ENCODE measurements around the gene RPL26. TPM values are rescaled to one million over a fixed set of nuclear protein-coding genes. Genes with fewer than 3 reads are reported as not detected.

Gene RPL26
- total and polyA plus RNA-seq, 8 donors, result 608 to 1,890 (median 1,076) TPM

GRCh38 chr17:8332128-8332527, 50.9 kb downstream of the RPL26 start:
- intact Hi-C loops (cut with DNase I), result no loop called here
- DNase-seq (no peak), FAIRE-seq (no peak), ATAC-seq (no peak)
- Histone ChIP-seq H3K27me3 (peaks cover 0 to 1% (median 0%) of the 10 kb centered on the region in 4 donors), H3K27ac (no peak overlapping the region), H3K9me3 (no peaks in the 10 kb centered on the region), H3K4me3 (no peak overlapping the region), H3K4me1 (peaks cover 0 to 3% (median 0%) of the 10 kb centered on the region in 3 donors), H3K36me3 (no peaks in the 10 kb centered on the region)
- no peak for TF ChIP-seq CTCF (IDR thresholded peaks at IDR 0.05)
- WGBS, 2 donors, result 63 to 87% methylated on average over 2 of the region's 2 CpGs

Other genes with a start within 250 kb of the RPL26 start
- gene PER1, start 230.8 kb downstream of the RPL26 start, total RNA-seq, result 100 to 1,000 TPM in 2 of 6 donors, 10 to 100 TPM in 4; 17.5 to 105 (median 67.6) TPM
- gene PER1, start 230.8 kb downstream of the RPL26 start, polyA plus RNA-seq, result 100 to 1,000 TPM; 107 to 158 TPM
- gene VAMP2, start 220.2 kb downstream of the RPL26 start, total RNA-seq, result 10 to 100 TPM; 19.5 to 35.7 (median 29.6) TPM
- gene VAMP2, start 220.2 kb downstream of the RPL26 start, polyA plus RNA-seq, result 10 to 100 TPM; 29.8 to 82.0 TPM
- gene TMEM107, start 206.8 kb downstream of the RPL26 start, total RNA-seq, result 10 to 100 TPM in 1 of 6 donors, 1 to 10 TPM in 5; 5.2 to 10.2 (median 6.3) TPM
- 10 to 100 TPM in 1 of 2 donors, 1 to 10 TPM in 1; 5.7 to 11.1 TPM for gene TMEM107, start 206.8 kb downstream of the RPL26 start, polyA plus RNA-seq
- gene BORCS6, start 193.0 kb downstream of the RPL26 start, total RNA-seq, result 10 to 100 TPM in 1 of 6 donors, 1 to 10 TPM in 5; 4.9 to 10.4 (median 6.9) TPM
- gene BORCS6, start 193.0 kb downstream of the RPL26 start, polyA plus RNA-seq, result 1 to 10 TPM; 4.5 to 6.1 TPM
- gene AURKB, start 172.6 kb downstream of the RPL26 start, total RNA-seq, result 1 to 10 TPM in 1 of 6 donors, under 1 TPM in 2, not detected in 3; 0.47 to 2.0 (median 0.95) TPM
- gene AURKB, start 172.6 kb downstream of the RPL26 start, polyA plus RNA-seq, result under 1 TPM; 0.40 to 0.72 TPM
- 10 to 100 TPM; 15.4 to 40.8 (median 17.3) TPM for gene CTC1, start 135.1 kb downstream of the RPL26 start, total RNA-seq
- gene CTC1, start 135.1 kb downstream of the RPL26 start, polyA plus RNA-seq, result 10 to 100 TPM; 22.6 to 42.6 TPM
- 10 to 100 TPM; 11.5 to 21.4 (median 18.7) TPM for gene PFAS, start 133.9 kb downstream of the RPL26 start, total RNA-seq
- gene PFAS, start 133.9 kb downstream of the RPL26 start, polyA plus RNA-seq, result 10 to 100 TPM; 11.7 to 21.1 TPM
- gene RANGRF, start 94.5 kb downstream of the RPL26 start, total RNA-seq, result 10 to 100 TPM in 1 of 6 donors, 1 to 10 TPM in 5; 2.8 to 14.5 (median 6.6) TPM
- 10 to 100 TPM; 14.0 to 27.4 TPM for gene RANGRF, start 94.5 kb downstream of the RPL26 start, polyA plus RNA-seq
- gene SLC25A35, start 87.8 kb downstream of the RPL26 start, total RNA-seq, result 10 to 100 TPM in 1 of 6 donors, 1 to 10 TPM in 5; 1.1 to 12.2 (median 2.7) TPM
- 1 to 10 TPM; 7.3 to 9.5 TPM for gene SLC25A35, start 87.8 kb downstream of the RPL26 start, polyA plus RNA-seq
- 1 to 10 TPM; 1.7 to 3.2 (median 2.0) TPM for gene ARHGEF15, start 73.0 kb downstream of the RPL26 start, total RNA-seq
- 10 to 100 TPM; 12.4 to 23.9 TPM for gene ARHGEF15, start 73.0 kb downstream of the RPL26 start, polyA plus RNA-seq
- not detected for gene ODF4, start 43.4 kb downstream of the RPL26 start, total RNA-seq
- gene ODF4, start 43.4 kb downstream of the RPL26 start, polyA plus RNA-seq, result not detected
- not detected for gene RNF222, start 14.6 kb upstream of the RPL26 start, total RNA-seq
- not detected for gene RNF222, start 14.6 kb upstream of the RPL26 start, polyA plus RNA-seq
- gene NDEL1, start 52.7 kb upstream of the RPL26 start, total RNA-seq, result 10 to 100 TPM; 19.2 to 28.8 (median 21.1) TPM
- gene NDEL1, start 52.7 kb upstream of the RPL26 start, polyA plus RNA-seq, result 10 to 100 TPM; 14.4 to 21.8 TPM
- 10 to 100 TPM in 5 of 6 donors, 1 to 10 TPM in 1; 7.6 to 28.0 (median 12.6) TPM for gene MYH10, start 247.5 kb upstream of the RPL26 start, total RNA-seq
- gene MYH10, start 247.5 kb upstream of the RPL26 start, polyA plus RNA-seq, result 10 to 100 TPM in 1 of 2 donors, 1 to 10 TPM in 1; 4.6 to 11.1 TPM